Measurements from ENCODE around the gene NTRK2. TPM values are rescaled to one million over a fixed set of nuclear protein-coding genes. Genes with fewer than 3 reads are reported as not detected.

The NTRK2 gene
- polyA plus RNA-seq (2013): 3.9 and 4.9 TPM in 2 replicates

DNA sequence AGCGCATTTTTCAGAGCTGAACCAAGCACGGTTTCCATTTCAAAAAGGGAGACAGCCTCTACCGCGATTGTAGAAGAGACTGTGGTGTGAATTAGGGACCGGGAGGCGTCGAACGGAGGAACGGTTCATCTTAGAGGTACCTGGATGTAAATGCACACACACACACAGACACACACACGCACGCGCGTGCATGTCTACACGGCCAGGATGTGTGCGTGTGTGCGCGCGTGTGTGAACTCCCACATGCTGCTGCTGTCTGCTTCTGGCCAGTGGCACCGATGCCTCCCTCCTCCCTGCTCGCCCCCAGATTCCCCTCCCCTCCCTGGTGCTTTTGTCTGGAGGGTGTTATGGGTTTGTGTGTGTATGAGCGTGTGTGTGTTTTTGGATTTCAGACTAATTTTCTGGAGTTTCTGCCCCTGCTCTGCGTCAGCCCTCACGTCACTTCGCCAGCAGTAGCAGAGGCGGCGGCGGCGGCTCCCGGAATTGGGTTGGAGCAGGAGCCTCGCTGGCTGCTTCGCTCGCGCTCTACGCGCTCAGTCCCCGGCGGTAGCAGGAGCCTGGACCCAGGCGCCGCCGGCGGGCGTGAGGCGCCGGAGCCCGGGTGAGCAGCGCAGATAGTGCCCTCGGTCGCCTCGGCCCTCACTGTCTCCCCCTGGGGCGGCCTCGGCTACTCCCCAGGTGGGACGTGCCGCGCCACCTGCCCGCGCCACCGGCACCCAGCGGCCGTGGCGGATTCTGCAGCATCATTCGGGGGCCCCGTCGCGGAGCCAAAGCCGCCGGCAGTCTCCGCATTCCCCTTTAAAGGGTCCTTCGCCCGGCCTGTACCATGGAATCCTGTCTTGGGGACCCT, at the start of gene NTRK2:
TSS of gene NTRK2 (plus strand) at position 442 of the 850 bp plus-strand sequence. CDS start 1,020 bp downstream, outside the sequence.
- H2BK12ac ChIP-seq (ENCODE audit: low read length): no peak within 1 kb of the TSS
- H4K12ac ChIP-seq (ENCODE audit: low read depth, low read length): no peak within 1 kb of the TSS
- H3K27ac ChIP-seq (ENCODE audit: low read depth, low read length): no peak within 1 kb of the TSS
- no CpG with 5 or more reads among the region's 69 CpGs for WGBS (ENCODE audit: extremely low coverage, insufficient coverage, insufficient read length)
- no peak within 1 kb of the TSS for H2BK120ac ChIP-seq (ENCODE audit: insufficient read depth, low read length, poor library complexity)
- no peak within 1 kb of the TSS for H3K4ac ChIP-seq (ENCODE audit: low read depth, low read length)
- H2AK5ac ChIP-seq (ENCODE audit: low read length): no peak within 1 kb of the TSS
- H3K18ac ChIP-seq (ENCODE audit: low read length): no peak within 1 kb of the TSS
- no peaks in the 10 kb centered on the region for H3K36me3 ChIP-seq (ENCODE audit: control insufficient read depth in 1 of 2, insufficient read depth in 2 of 2, low read length in 2 of 2)
- DNase-seq: peak; percentile 13 to 62
- no peak within 1 kb of the TSS for H4K8ac ChIP-seq (ENCODE audit: low read depth, low read length)
- peak within 1 kb of the TSS; percentile 79 for H3K4me3 ChIP-seq (ENCODE audit: low read depth, low read length)
- H4K91ac ChIP-seq (ENCODE audit: low read depth, low read length): no peak within 1 kb of the TSS
- H3K27me3 ChIP-seq (ENCODE audit: insufficient read depth, low read length): peaks cover 22% of the 10 kb centered on the region
- no peaks in the 10 kb centered on the region for H3K79me2 ChIP-seq (ENCODE audit: control insufficient read depth, insufficient read depth, low read length, poor library complexity)
- H3K9me3 ChIP-seq (ENCODE audit: insufficient read depth, low read depth, low read length): peaks cover 3% of the 10 kb centered on the region
- H3K79me1 ChIP-seq (ENCODE audit: low read length): no peaks in the 10 kb centered on the region
- H3K4me2 ChIP-seq (ENCODE audit: low read length): peak within 1 kb of the TSS; percentile 90
- no peak within 1 kb of the TSS for H3K14ac ChIP-seq (ENCODE audit: low read length)
- peaks cover 11 to 26% of the 10 kb centered on the region in 2 experiments for H3K4me1 ChIP-seq (ENCODE audit: control insufficient read depth in 1 of 2, insufficient read depth in 2 of 2, low read length in 2 of 2)
- H3K9ac ChIP-seq (ENCODE audit: low read length): no peak within 1 kb of the TSS
- H2AFZ ChIP-seq (ENCODE audit: insufficient read depth, low read length, poor library complexity): peak within 1 kb of the TSS; percentile 11
- no peak within 1 kb of the TSS for H2BK5ac ChIP-seq (ENCODE audit: low read depth, low read length, poor library complexity)
- no peak within 1 kb of the TSS for H3K23ac ChIP-seq (ENCODE audit: low read length)

DNA sequence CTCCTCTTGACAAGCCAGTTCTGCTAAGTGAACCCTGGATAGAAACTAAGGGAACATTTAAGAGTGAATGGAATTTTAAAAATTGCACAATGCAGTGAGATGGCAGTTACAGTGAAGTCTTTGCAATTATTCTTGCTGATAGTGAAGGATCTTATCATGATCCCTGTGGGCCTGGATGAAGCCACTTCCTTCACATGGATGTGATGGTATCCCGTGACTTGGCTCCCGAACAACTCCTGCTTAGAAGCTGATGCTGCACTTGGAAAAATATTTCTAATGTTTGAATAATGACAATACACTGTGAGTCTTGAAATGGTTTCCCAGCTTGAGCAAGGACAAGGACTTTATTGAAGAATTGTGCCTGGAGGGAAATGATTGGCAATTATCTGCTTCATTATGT, 49.2 kb upstream of the NTRK2 start:
- Histone ChIP-seq H3K9ac (ENCODE audit: low read length) (no peak overlapping the region), H2BK5ac (ENCODE audit: low read depth, low read length, poor library complexity) (no peak overlapping the region), H3K36me3 (ENCODE audit: control insufficient read depth in 1 of 2, insufficient read depth in 2 of 2, low read length in 2 of 2) (no peaks in the 10 kb centered on the region), H3K27me3 (ENCODE audit: insufficient read depth, low read length) (no peaks in the 10 kb centered on the region), H3K79me1 (ENCODE audit: low read length) (no peaks in the 10 kb centered on the region), H3K79me2 (ENCODE audit: control insufficient read depth, insufficient read depth, low read length, poor library complexity) (no peaks in the 10 kb centered on the region), H3K9me3 (ENCODE audit: insufficient read depth, low read depth, low read length) (no peaks in the 10 kb centered on the region), H4K12ac (ENCODE audit: low read depth, low read length) (no peak overlapping the region), H3K14ac (ENCODE audit: low read length) (no peak overlapping the region), H3K23ac (ENCODE audit: low read length) (no peak overlapping the region), H3K4me1 (ENCODE audit: control insufficient read depth in 1 of 2, insufficient read depth in 2 of 2, low read length in 2 of 2) (no peaks in the 10 kb centered on the region), H2BK12ac (ENCODE audit: low read length) (no peak overlapping the region), H3K4me3 (ENCODE audit: low read depth, low read length) (no peak overlapping the region), H4K91ac (ENCODE audit: low read depth, low read length) (no peak overlapping the region), H4K8ac (ENCODE audit: low read depth, low read length) (no peak overlapping the region), H2AFZ (ENCODE audit: insufficient read depth, low read length, poor library complexity) (no peak overlapping the region), H2AK5ac (ENCODE audit: low read length) (no peak overlapping the region), H3K4ac (ENCODE audit: low read depth, low read length) (no peak overlapping the region), H3K4me2 (ENCODE audit: low read length) (no peak overlapping the region), H3K18ac (ENCODE audit: low read length) (no peak overlapping the region), H2BK120ac (ENCODE audit: insufficient read depth, low read length, poor library complexity) (no peak overlapping the region), H3K27ac (ENCODE audit: low read depth, low read length) (no peak overlapping the region)
- no CpG with 5 or more reads among the region's 2 CpGs for WGBS (ENCODE audit: extremely low coverage, insufficient coverage, insufficient read length)
- peak; percentile 84 to 94 for DNase-seq

DNA sequence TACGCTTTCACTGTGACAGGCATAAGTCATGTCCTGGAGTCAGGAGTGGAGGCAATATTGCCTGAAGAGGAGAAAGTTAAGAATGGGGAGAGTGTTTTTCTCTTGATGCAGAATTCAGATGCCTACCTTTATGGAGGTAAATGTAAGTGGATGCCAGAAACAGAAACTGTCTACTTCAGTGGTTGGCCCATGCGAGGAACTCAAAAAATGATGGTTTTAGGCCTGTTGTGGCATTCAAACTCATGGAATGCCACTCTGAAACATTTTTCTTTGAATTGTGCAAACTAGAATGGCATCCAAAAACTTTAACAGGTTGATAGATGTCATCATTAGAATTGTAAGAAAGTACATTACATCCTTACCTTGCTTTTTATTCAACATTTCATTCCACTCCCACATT, 47.7 kb upstream of the NTRK2 start:
- Histone ChIP-seq H3K4me3 (ENCODE audit: low read depth, low read length) (no peak overlapping the region), H3K79me1 (ENCODE audit: low read length) (no peaks in the 10 kb centered on the region), H3K4me2 (ENCODE audit: low read length) (no peak overlapping the region), H2AFZ (ENCODE audit: insufficient read depth, low read length, poor library complexity) (no peak overlapping the region), H3K9ac (ENCODE audit: low read length) (no peak overlapping the region), H3K27me3 (ENCODE audit: insufficient read depth, low read length) (no peaks in the 10 kb centered on the region), H3K36me3 (ENCODE audit: control insufficient read depth in 1 of 2, insufficient read depth in 2 of 2, low read length in 2 of 2) (no peaks in the 10 kb centered on the region), H4K91ac (ENCODE audit: low read depth, low read length) (no peak overlapping the region), H3K9me3 (ENCODE audit: insufficient read depth, low read depth, low read length) (no peaks in the 10 kb centered on the region), H3K14ac (ENCODE audit: low read length) (no peak overlapping the region), H3K18ac (ENCODE audit: low read length) (no peak overlapping the region), H2BK5ac (ENCODE audit: low read depth, low read length, poor library complexity) (no peak overlapping the region), H4K8ac (ENCODE audit: low read depth, low read length) (no peak overlapping the region), H2AK5ac (ENCODE audit: low read length) (no peak overlapping the region), H2BK12ac (ENCODE audit: low read length) (no peak overlapping the region), H2BK120ac (ENCODE audit: insufficient read depth, low read length, poor library complexity) (no peak overlapping the region), H3K4me1 (ENCODE audit: control insufficient read depth in 1 of 2, insufficient read depth in 2 of 2, low read length in 2 of 2) (no peaks in the 10 kb centered on the region), H3K27ac (ENCODE audit: low read depth, low read length) (no peak overlapping the region), H3K79me2 (ENCODE audit: control insufficient read depth, insufficient read depth, low read length, poor library complexity) (no peaks in the 10 kb centered on the region), H3K23ac (ENCODE audit: low read length) (no peak overlapping the region), H4K12ac (ENCODE audit: low read depth, low read length) (no peak overlapping the region), H3K4ac (ENCODE audit: low read depth, low read length) (no peak overlapping the region)
- peak; percentile 50 to 90 for DNase-seq
- no CpG with 5 or more reads among the region's 2 CpGs for WGBS (ENCODE audit: extremely low coverage, insufficient coverage, insufficient read length)

DNA sequence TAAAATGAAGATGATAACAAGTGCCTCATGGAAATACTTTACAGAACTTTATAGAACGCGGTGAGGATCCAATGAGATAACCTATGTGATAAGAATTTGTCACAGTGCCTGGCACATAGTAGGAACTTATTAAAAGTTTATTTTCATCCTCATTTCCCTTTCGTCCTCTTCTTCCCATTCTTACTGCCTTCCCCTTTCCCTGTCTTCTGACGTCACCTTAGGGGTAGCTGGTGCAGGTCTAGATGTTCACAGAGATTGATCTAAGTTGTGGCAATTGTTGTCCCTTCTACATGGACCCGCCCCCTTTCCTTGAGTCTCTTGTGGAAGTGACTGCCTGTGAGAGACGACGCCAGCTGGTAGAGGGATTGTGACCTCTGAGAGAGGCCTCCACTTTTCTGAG, 46.5 kb upstream of the NTRK2 start:
- no peak overlapping the region for H3K23ac ChIP-seq (ENCODE audit: low read length)
- no peak overlapping the region for H2BK5ac ChIP-seq (ENCODE audit: low read depth, low read length, poor library complexity)
- no peak overlapping the region for H3K4me3 ChIP-seq (ENCODE audit: low read depth, low read length)
- no peak overlapping the region for H3K4me2 ChIP-seq (ENCODE audit: low read length)
- no peak overlapping the region for H2BK12ac ChIP-seq (ENCODE audit: low read length)
- no peak overlapping the region for H4K12ac ChIP-seq (ENCODE audit: low read depth, low read length)
- no peak overlapping the region for H3K9ac ChIP-seq (ENCODE audit: low read length)
- H2AK5ac ChIP-seq (ENCODE audit: low read length): no peak overlapping the region
- H2AFZ ChIP-seq (ENCODE audit: insufficient read depth, low read length, poor library complexity): no peak overlapping the region
- no peaks in the 10 kb centered on the region for H3K27me3 ChIP-seq (ENCODE audit: insufficient read depth, low read length)
- DNase-seq: no peak
- H3K79me1 ChIP-seq (ENCODE audit: low read length): no peaks in the 10 kb centered on the region
- no peaks in the 10 kb centered on the region for H3K36me3 ChIP-seq (ENCODE audit: control insufficient read depth in 1 of 2, insufficient read depth in 2 of 2, low read length in 2 of 2)
- H2BK120ac ChIP-seq (ENCODE audit: insufficient read depth, low read length, poor library complexity): no peak overlapping the region
- no peak overlapping the region for H3K14ac ChIP-seq (ENCODE audit: low read length)
- H3K4me1 ChIP-seq (ENCODE audit: control insufficient read depth in 1 of 2, insufficient read depth in 2 of 2, low read length in 2 of 2): no peaks in the 10 kb centered on the region
- H4K91ac ChIP-seq (ENCODE audit: low read depth, low read length): no peak overlapping the region
- H3K18ac ChIP-seq (ENCODE audit: low read length): no peak overlapping the region
- H3K4ac ChIP-seq (ENCODE audit: low read depth, low read length): no peak overlapping the region
- WGBS (ENCODE audit: extremely low coverage, insufficient coverage, insufficient read length): no CpG with 5 or more reads among the region's 7 CpGs
- H3K27ac ChIP-seq (ENCODE audit: low read depth, low read length): no peak overlapping the region
- no peaks in the 10 kb centered on the region for H3K79me2 ChIP-seq (ENCODE audit: control insufficient read depth, insufficient read depth, low read length, poor library complexity)
- H4K8ac ChIP-seq (ENCODE audit: low read depth, low read length): no peak overlapping the region
- H3K9me3 ChIP-seq (ENCODE audit: insufficient read depth, low read depth, low read length): no peaks in the 10 kb centered on the region

All from trophoblast cell (in vitro differentiated cells and primary cell).